ENCODE results near the gene UNC93B1. TPM values are rescaled to one million over a fixed set of nuclear protein-coding genes. Genes with fewer than 3 reads are reported as not detected.

UNC93B1 gene
- total RNA-seq, 4 donors from 2014 or later, result 43.5 to 75.9 (median 44.2) TPM

- no peaks in the 10 kb centered on the region for H3K9me3 ChIP-seq
- DNase-seq (ENCODE audit: low spot score in 2 of 2), result no peak
- peaks cover 0 to 96% (median 75%) of the 10 kb centered on the region in 4 donors for H3K4me1 ChIP-seq
- no peak overlapping the region for H3K4me3 ChIP-seq
- TF ChIP-seq POLR2A (IDR thresholded peaks at IDR 0.05), result no peak
- no peak for TF ChIP-seq EP300 (IDR thresholded peaks at IDR 0.05)
- no peak for TF ChIP-seq CTCF (IDR thresholded peaks at IDR 0.05)
- H3K36me3 ChIP-seq, result peaks cover 0 to 12% (median 0%) of the 10 kb centered on the region in 3 donors
- peak overlapping the region; percentile 93 to 98 (median 96) for H3K27ac ChIP-seq
- 59 to 66% methylated on average over 15 to 17 of the region's 17 CpGs for WGBS, 2 donors
- H3K27me3 ChIP-seq, result no peaks in the 10 kb centered on the region
Measured at GRCh38 chr11:68012044-68012842, 8.3 kb upstream of the UNC93B1 start.

- Histone ChIP-seq H3K4me1 (peaks cover 0 to 86% (median 66%) of the 10 kb centered on the region in 4 donors), H3K36me3 (peaks cover 0 to 12% (median 0%) of the 10 kb centered on the region in 3 donors), H3K4me3 (peak overlapping the region; percentile 43 to 60 (median 50)), H3K27me3 (no peaks in the 10 kb centered on the region), H3K9me3 (no peaks in the 10 kb centered on the region), H3K27ac (peak overlapping the region; percentile 93 to 98 (median 96))
- 71 to 76% methylated on average over 16 of the region's 16 CpGs for WGBS, 2 donors
- TF ChIP-seq EP300 (IDR thresholded peaks at IDR 0.05) (no peak), CTCF (IDR thresholded peaks at IDR 0.05) (no peak), POLR2A (IDR thresholded peaks at IDR 0.05) (no peak)
- no peak for DNase-seq (ENCODE audit: low spot score in 2 of 2)
Measured at GRCh38 chr11:68011051-68011943, 7.4 kb upstream of the UNC93B1 start.

GRCh38 chr11:68010090-68011041 lies 6.5 kb upstream of the UNC93B1 start, which contains the start of gene ALDH3B1:
TSS of gene ALDH3B1 (plus strand) at chr11:68010327. CDS start at chr11:68015298, 4,971 bp downstream.
- H3K27me3 ChIP-seq, result no peaks in the 10 kb centered on the region
- H3K36me3 ChIP-seq, result peaks cover 0 to 3% (median 0%) of the 10 kb centered on the region in 3 donors
- no peaks in the 10 kb centered on the region for H3K9me3 ChIP-seq
- TF ChIP-seq EP300 (IDR thresholded peaks at IDR 0.05) (peak; percentile 86 to 97), POLR2A (IDR thresholded peaks at IDR 0.05) (peak; percentile 82 to 84), CTCF (IDR thresholded peaks at IDR 0.05) (peak in 3 of 5 experiments; percentile 9 to 49 (median 43))
- peak within 1 kb of the TSS; percentile 43 to 60 (median 50) for H3K4me3 ChIP-seq
- peak within 1 kb of the TSS; percentile 93 to 98 (median 96) for H3K27ac ChIP-seq
- WGBS, 2 donors, result 5 to 8% methylated on average over 18 to 25 of the region's 33 CpGs
- DNase-seq (ENCODE audit: low spot score in 2 of 2), result peak; percentile 88 to 97
- H3K4me1 ChIP-seq, result peaks cover 0 to 77% (median 66%) of the 10 kb centered on the region in 4 donors

- TF ChIP-seq EP300 (IDR thresholded peaks at IDR 0.05) (no peak), POLR2A (IDR thresholded peaks at IDR 0.05) (no peak), CTCF (IDR thresholded peaks at IDR 0.05) (no peak)
- Histone ChIP-seq H3K9me3 (no peaks in the 10 kb centered on the region), H3K27ac (peak overlapping the region; percentile 93 to 98 (median 96)), H3K36me3 (no peaks in the 10 kb centered on the region), H3K27me3 (no peaks in the 10 kb centered on the region), H3K4me3 (peak overlapping the region in 3 of 4 donors; percentile 43 to 60 (median 43)), H3K4me1 (peaks cover 0 to 70% (median 60%) of the 10 kb centered on the region in 4 donors)
- 35 to 57% methylated on average over 12 of the region's 12 CpGs for WGBS, 2 donors
- DNase-seq (ENCODE audit: low spot score in 2 of 2), result no peak
Measured at GRCh38 chr11:68009391-68010089, 5.6 kb upstream of the UNC93B1 start.
